Epidermal melanocyte (primary cell): ENCODE results near the gene PCNX2.

Source experiments
- DNase-seq: peaks from one replicate; pipeline ENCODE4 v3.0.0; 2011; ENCODE audit warnings: low spot score; ENCODE audit not compliant: insufficient read length

Gene PCNX2, protein sequence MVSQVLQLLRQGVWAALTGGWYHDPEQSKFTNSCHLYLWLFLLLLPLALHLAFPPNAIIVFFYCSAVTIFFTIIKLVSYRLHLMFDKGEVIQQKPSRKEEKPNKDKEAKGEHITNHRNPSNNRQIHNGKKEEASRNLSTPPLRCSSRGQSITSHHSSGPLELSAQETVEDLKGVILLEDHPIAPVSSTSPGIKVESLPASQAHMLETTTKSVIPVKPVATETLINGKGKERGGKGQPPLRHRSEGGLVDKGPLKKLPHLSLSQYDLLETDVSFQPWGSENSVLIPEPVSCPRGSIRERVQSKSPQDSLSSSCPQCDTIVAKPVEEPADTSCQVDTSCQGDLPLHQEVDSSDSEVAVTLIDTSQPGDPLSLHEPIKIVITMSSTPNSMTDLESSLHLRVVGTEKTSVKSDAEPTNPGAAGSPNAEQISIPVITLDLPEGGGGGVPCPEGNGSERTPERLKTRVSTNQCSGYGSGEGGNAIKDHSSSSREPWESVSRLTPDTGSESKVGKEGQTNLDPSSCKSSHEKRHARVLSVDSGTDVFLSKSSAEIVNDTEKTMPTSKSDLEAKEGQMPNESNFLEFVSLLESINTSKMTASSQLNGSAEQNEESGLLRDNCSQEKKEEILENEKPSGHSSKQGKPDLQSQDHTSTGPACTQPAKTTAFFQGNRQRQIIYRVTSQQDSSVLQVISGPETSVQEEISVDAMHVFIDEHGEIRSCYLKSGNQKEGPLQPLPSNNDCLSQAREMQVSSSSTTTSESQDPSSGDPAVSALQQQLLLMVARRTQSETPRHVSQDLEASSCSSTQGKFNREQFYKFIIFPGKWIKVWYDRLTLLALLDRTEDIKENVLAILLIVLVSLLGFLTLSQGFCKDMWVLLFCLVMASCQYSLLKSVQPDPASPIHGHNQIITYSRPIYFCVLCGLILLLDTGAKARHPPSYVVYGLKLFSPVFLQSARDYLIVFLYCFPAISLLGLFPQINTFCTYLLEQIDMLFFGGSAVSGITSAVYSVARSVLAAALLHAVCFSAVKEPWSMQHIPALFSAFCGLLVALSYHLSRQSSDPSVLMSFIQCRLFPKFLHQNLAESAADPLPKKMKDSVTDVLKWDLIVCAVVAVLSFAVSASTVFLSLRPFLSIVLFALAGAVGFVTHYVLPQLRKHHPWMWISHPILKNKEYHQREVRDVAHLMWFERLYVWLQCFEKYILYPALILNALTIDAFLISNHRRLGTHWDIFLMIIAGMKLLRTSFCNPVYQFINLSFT (N-terminal part only)

GRCh38 chr1:233295237-233295974 is at the start of gene PCNX2:
Gene PCNX2, minus strand, starts transcription at chr1:233295725. Its CDS starts 247 bp downstream, at chr1:233295478.
- peak; percentile 60 for DNase-seq

DNA sequence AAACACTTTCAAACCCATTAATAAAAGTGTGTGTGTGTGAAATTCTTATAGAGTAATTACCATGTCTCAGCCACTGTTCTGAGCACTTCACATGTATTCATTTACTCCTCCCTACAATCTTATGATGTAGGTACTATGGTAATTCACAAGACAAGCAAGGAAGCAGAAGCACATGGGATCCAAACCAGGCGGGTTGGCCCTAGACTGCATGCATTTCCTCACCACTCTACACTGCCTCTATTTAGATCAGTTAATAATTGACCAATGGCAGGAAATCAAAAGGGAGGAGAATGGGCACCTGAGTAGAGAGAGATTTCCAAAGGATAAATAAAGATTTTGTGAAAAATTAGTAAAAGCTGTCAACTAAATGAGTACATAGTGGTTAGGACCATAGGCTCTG is 47.7 kb upstream of the PCNX2 start:
- no peak for DNase-seq

GRCh38 chr1:233342086-233342485 is 46.6 kb upstream of the PCNX2 start:
- no peak for DNase-seq

DNA sequence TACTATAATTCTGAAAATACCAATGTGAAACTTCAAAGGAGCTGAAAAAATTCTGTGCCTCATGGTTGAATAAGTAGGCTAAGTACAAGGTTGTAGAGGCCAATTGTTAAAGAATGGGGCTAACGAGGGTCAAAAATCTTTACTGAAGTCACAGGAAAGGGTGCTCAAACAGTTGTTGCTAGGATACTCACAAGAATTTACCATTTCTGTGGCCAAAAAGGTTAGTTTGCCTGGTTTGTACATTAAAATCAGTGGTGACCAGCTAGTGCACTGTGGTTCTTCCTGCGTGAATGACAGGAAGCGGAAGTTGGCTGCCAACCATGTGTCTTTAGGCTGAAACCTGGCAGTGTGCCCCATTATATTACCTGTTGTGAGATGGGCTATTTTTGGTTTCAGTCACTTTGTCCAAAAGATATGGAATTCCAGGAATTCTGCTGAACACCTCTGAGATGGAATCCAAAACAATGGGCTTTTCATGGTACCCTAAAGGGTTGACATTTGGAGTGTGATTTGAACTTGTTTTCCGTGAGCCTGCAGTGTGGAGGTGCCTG is 45.5 kb upstream of the PCNX2 start:
- no peak for DNase-seq

DNA sequence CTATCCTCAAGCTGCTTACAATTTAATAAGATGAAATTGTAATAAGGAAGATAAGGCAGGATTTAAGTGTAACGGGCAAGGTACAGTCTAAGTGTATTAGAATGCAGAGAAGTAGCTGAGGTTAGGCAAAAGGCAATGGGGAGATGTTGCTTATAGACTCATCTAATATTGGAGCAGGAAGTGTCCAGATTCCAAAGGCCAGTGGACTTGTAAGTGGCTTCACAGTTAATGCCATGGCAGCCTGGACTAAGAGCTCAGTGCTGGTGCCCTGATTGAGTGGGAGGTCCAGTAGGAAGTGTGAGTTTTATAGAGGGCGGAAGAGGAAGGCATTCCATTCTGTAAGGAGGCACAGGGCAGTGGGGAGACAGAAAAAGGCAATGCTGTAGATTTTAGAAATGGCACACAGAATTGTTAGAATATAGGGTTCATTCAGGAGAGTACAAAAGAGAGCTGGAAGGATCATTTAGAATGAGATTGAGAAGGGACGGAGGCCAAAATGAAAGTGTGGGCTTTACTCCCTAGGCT is 44.6 kb upstream of the PCNX2 start:
- DNase-seq: no peak

DNA sequence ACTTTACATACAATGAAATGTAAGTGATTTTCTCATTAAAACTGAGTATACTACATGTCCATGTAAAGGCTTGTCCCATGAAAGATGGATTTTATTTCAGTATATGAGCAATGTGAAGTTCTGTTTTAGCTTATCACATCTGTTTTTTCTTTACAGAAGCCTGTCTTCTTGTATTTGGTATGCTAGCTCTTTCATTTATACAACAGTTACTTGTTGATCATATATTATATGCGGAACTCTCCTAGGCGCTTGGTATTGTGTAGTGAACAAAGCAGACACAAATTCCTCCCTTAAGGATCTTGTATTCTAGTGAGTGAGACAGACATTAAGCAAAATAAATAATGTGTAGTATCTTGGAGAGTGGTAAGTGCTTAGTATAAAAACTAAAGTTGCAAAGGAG is 42.6 kb upstream of the PCNX2 start:
- DNase-seq: no peak

DNA sequence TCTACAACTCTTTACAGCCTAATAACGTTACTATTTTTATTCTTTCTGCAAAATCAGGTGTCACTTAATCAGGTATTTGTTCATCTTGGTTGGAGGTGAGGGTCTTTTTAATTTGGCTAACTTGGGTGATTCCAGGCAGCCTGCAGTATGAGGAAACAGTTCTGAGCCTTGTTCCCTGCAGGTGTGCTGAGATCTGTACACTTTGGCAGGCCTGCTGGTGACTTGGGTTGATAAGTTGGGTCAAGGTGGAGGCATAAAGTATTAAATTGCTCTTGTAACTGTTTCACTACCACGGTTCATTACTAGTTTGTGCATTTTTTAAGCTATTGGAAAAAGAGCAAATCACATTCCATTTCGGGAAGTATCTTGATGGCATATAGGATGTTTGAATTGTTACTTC is 42.0 kb upstream of the PCNX2 start:
- no peak for DNase-seq

GRCh38 chr1:233336554-233337456 is 41.3 kb upstream of the PCNX2 start:
- DNase-seq: no peak

- no peak for DNase-seq
These were observed 38.6 kb upstream of the PCNX2 start for GRCh38 chr1:233334092-233334491.

DNA sequence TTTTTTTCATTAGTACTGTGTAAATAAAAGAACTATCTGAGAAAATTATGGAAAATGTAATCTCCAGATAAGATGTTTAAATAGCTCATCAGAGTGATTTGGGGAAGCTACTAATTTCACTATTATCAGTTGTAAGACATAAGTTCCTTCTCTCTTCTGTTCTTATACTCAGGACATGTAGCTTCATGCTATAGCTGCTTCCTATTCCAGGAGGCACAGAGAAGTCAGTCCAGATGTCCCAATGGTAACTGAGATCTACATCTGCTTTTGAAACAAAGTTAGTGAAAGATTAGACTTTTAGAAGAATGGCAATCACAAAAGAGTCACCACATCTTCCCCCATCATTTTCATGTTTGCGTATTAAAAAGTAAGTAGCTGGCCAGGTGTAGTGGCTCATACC is 37.6 kb upstream of the PCNX2 start:
- DNase-seq: no peak

DNA sequence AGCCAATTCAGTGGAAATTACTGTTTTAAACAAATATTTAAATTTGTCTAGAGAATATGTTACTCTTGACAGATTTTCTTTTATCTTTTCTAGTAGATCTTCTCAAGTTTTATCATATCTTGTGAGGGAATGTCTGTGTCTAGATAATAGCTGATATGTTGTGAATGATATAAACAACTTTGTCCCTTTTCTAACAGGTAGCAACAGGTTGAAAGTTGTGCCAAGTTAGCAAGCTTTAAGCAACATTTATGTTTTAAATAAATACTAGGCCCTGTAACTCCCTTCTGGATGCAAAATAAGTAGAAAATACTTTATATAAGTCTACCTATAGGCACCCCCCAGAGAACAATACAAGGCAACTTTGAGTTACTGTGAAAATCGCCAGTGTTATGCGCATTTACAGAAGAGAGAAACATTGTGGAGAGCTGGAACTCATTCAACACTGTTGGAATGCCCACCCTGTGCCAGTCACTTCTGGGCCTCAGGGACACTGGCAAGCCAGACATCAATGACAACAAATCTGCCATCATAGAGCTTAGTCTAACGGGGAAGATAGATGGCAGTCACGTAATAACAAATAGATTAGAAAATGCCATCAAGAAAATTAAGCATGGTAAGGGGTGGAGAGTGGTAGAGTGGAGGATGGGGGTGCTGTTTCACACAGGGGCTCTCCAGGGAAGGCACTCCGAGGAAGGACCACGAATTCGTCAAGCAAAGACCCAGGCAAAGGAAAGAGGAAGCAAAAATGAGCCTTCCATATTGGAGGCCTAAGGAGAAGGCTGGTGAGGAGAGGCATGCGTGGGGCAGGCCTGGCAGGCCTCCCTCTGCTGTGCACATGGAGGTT is 36.4 kb upstream of the PCNX2 start:
- DNase-seq: no peak

DNA sequence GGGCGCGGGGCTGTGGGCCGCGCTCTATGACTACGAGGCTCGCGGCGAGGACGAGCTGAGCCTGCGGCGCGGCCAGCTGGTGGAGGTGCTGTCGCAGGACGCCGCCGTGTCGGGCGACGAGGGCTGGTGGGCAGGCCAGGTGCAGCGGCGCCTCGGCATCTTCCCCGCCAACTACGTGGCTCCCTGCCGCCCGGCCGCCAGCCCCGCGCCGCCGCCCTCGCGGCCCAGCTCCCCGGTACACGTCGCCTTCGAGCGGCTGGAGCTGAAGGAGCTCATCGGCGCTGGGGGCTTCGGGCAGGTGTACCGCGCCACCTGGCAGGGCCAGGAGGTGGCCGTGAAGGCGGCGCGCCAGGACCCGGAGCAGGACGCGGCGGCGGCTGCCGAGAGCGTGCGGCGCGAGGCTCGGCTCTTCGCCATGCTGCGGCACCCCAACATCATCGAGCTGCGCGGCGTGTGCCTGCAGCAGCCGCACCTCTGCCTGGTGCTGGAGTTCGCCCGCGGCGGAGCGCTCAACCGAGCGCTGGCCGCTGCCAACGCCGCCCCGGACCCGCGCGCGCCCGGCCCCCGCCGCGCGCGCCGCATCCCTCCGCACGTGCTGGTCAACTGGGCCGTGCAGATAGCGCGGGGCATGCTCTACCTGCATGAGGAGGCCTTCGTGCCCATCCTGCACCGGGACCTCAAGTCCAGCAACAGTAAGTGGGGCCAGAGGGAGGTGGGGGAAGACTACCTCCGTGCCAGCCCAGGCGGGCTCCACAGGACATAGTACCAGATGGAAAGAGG is 32.8 kb upstream of the PCNX2 start:
- DNase-seq: no peak

- DNase-seq: no peak
These were observed 32.2 kb upstream of the PCNX2 start, which contains the start of gene MAP3K21 for GRCh38 chr1:233327651-233328141. Gene MAP3K21, plus strand, starts transcription at chr1:233327724. Its CDS starts 305 bp downstream, at chr1:233328029.

- DNase-seq: no peak
These were observed 31.5 kb upstream of the PCNX2 start for GRCh38 chr1:233326811-233327650.

- DNase-seq: no peak
These were observed 30.8 kb upstream of the PCNX2 start for GRCh38 chr1:233326319-233326718.

DNA sequence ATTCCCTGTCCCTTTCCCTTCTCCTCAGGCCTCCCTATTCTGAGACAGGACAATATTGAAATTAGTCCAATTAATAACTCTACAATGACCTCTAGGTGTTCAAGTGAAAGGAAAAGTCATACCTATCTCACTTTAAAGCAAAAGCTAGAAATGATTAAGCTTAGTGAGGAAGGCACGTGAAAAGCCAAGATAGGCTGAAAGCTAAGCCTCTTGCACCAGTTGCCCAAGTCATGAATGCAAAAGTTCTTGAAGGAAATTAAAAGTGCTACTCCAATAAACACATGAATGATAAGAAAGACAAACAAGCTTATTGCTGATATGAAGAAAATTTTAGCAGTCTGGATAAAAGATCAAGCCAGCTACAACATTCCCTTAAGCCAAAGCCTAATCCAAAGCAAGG is 28.2 kb upstream of the PCNX2 start:
- DNase-seq: no peak
